Pancreas (tissue), 10 donors: ENCODE measurements around the gene SPATA16. TPM values are rescaled to one million over a fixed set of nuclear protein-coding genes. Genes with fewer than 3 reads are reported as not detected.
"Not testable (repeated sequence)": the region's sequence is repeated elsewhere in the genome, so short reads cannot be mapped to it uniquely, and the experiment has no call there.

Source experiments
- ATAC-seq, 4 donors: fragments of 200-7000 bp; cut with Tn5 transposase; one replicate each; pipeline versions ENCODE4 v1.8.0 to v1.9.1; 2020; ENCODE audit warnings: mild to moderate bottlenecking in 4 of 4, moderate library complexity in 4 of 4
- DNase-seq, 6 donors: peaks; one replicate each; pipeline ENCODE4 v3.0.0-alpha.2; 2020
- FAIRE-seq: peaks from 2 replicates; lab custom pipeline; 2012; peaks lifted over from hg19 to GRCh38; lab: Jason Lieb, UNC
- H3K27ac ChIP-seq, 4 donors: fragments of 200-600 bp; sonication (generic); 1 replicate in 3 of 4; 2 replicates in 1 of 4; pipeline versions ENCODE4 v1.5.0 to v1.8.0; 2020
- H3K27me3 ChIP-seq, 4 donors: fragments of 200-600 bp; one replicate each; pipeline ENCODE4 v1.8.0; 2021
- H3K36me3 ChIP-seq, 3 donors: fragments of 200-600 bp; sonication (generic) in 1 of 3; one replicate each; pipeline versions ENCODE4 v1.5.0 to v1.8.0; 2020 to 2021
- H3K4me1 ChIP-seq, 3 donors: fragments of 200-600 bp; one replicate each; pipeline ENCODE4 v1.8.0; 2021
- H3K4me3 ChIP-seq, 4 donors: fragments of 200-600 bp; sonication (generic) in 2 of 4; one replicate each; pipeline versions ENCODE4 v1.5.0 to v1.8.0; 2020 to 2021
- H3K9me3 ChIP-seq, 4 donors: fragments of 200-600 bp; one replicate each; pipeline ENCODE4 v1.8.0; 2021
- WGBS, 2 donors: extraction: QIAGEN DNeasy Blood & Tissue Kit; methylation state at CpG; one replicate each; pipeline ENCODE4 v1.1.7; 2013; 5-methylcytosine and 5-hydroxymethylcytosine counted together
- intact Hi-C, 3 donors: fragments of 100-400 bp; cut with DNase I; formaldehyde crosslinking; loops; one replicate each; pipeline versions ENCODE4 v1.11.1 to v1.14.2; 2022
- polyA plus RNA-seq, 2 donors: library from polyadenylated mRNA; stranded (reverse); fragments of 200-250 nt; gene quantifications; one replicate each; pipeline ENCODE4 v1.2.3, GENCODE V29; 2013
- total RNA-seq, 6 donors: library from RNA; stranded (reverse); fragmentation: NEBNext Ultra II Directional in 4 of 6; extraction: Animal tissue kit (Norgen Biotek cat#: 25700) in 4 of 6; gene quantifications; one replicate each; pipeline versions ENCODE4 v1.2.1 to v1.2.4, GENCODE V29; 2021 to 2023
- TF ChIP-seq, protein P1 (sequence below), 4 donors: fragments of 200-600 bp; sonication (generic) in 3 of 4; IDR thresholded peaks; one replicate each; pipeline versions ENCODE4 v1.5.0 to v1.8.0; 2021; ENCODE audit warnings: antibody characterized with exemption in 4 of 4
- donor health status: healthy with polysubstance abuse.
- donor health status: DM: no; HTN: no; CAD: no; lungs with moderate emphysema.
- donor health status: DM: no; HTN: no; CAD: no.
- donor health status: control.
- donor health status: control.
- donor health status: Bipolar disorder and iron deficiency.
- donor health status: DM: yes; HTN: yes; CAD: no.
- donor health status: DM: no; HTN: no; CAD: no.
- donor health status: DM: no; HTN: no; CAD: no.
- donor health status: DM: yes; HTN: yes; CAD: no.

SPATA16 gene
- total and polyA plus RNA-seq, 8 donors, result not detected

DNA sequence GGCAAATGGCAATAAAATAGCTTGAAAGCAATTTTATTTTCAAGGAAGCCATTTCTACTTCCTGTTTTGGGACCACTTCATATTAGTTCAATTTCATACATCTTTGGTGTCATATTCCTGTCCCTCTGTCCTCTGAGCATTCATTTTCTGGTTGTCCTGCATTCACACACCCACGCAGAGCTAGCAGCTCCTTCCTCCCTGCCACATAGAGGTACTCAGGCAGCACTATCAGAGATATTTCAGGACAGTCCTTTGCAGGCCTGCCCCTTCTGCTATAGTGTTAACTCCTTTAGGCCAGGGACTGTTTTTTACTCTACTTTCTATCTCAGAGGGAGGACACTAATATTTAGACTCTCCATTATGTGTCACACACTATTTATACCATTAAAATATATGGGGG lies 258.5 kb downstream of the SPATA16 start:
- intact Hi-C loops, result no loop called here
- FAIRE-seq (no peak), ATAC-seq (no peak)

DNA sequence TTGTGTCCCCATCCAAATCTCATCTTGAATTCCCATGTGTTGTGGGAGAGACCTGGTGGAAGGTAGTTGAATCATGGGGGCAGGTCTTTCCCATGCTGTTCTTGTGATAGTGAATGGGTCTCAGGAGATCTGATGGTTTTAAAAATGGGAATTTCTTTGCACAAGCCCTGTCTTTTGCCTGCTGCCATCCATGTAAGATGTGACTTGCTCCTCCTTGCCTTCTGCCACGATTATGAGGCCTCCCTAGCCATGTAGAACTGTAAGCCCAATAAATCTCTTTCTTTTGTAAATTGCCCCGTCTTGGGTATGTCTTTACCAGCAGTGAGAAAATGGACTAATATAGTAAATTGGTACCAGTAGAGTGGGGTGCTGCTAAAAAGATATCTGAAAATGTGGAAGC lies 261.7 kb downstream of the SPATA16 start:
- H3K9me3 ChIP-seq, H3K36me3 ChIP-seq, H3K4me1 ChIP-seq, H3K27ac ChIP-seq, DNase-seq, intact Hi-C loops, ATAC-seq, H3K4me3 ChIP-seq, H3K27me3 ChIP-seq, FAIRE-seq: not testable (repeated sequence)
- 42 to 56% methylated on average over 2 of the region's 2 CpGs for WGBS, 2 donors

More for the DNA sequence above, 258.5 kb downstream of the SPATA16 start:
- Histone ChIP-seq H3K36me3 (no peaks in the 10 kb centered on the region), H3K9me3 (no peaks in the 10 kb centered on the region), H3K4me3 (no peak overlapping the region), H3K27me3 (no peaks in the 10 kb centered on the region), H3K27ac (no peak overlapping the region), H3K4me1 (no peaks in the 10 kb centered on the region)
- no peak for DNase-seq
- 56 to 69% methylated on average over 1 of the region's 1 CpG for WGBS, 2 donors
- TF ChIP-seq, protein P1, sequence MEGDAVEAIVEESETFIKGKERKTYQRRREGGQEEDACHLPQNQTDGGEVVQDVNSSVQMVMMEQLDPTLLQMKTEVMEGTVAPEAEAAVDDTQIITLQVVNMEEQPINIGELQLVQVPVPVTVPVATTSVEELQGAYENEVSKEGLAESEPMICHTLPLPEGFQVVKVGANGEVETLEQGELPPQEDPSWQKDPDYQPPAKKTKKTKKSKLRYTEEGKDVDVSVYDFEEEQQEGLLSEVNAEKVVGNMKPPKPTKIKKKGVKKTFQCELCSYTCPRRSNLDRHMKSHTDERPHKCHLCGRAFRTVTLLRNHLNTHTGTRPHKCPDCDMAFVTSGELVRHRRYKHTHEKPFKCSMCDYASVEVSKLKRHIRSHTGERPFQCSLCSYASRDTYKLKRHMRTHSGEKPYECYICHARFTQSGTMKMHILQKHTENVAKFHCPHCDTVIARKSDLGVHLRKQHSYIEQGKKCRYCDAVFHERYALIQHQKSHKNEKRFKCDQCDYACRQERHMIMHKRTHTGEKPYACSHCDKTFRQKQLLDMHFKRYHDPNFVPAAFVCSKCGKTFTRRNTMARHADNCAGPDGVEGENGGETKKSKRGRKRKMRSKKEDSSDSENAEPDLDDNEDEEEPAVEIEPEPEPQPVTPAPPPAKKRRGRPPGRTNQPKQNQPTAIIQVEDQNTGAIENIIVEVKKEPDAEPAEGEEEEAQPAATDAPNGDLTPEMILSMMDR (IDR thresholded peaks at IDR 0.05), result no peak

DNA sequence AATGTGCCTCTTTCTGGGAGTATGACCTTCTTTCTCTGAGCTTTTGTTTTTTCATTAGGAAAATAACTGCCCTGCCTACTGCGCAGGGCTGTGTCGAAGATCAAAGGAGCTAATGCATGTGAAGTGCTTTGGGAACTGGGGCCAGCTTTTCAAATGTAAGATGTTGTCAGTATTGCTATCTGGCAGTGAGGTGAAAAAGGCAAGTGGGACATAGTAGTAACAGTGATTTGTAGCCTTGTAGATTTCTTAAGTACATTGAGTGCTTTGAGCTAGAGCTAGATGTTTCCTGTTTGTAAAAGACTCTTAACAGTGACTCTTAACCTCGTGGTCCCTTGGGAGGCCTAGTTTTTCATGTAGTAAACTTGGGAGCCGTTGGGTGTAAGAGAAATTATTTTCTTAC lies 264.0 kb downstream of the SPATA16 start:
- DNase-seq (no peak), ATAC-seq (no peak), FAIRE-seq (no peak)
- TF ChIP-seq, protein P1 (IDR thresholded peaks at IDR 0.05), result no peak
- Histone ChIP-seq H3K4me1 (no peaks in the 10 kb centered on the region), H3K36me3 (no peaks in the 10 kb centered on the region), H3K9me3 (no peaks in the 10 kb centered on the region), H3K4me3 (no peak overlapping the region), H3K27ac (no peak overlapping the region), H3K27me3 (no peaks in the 10 kb centered on the region)
- intact Hi-C loops, result no loop called here
- 52 to 57% methylated on average over 4 of the region's 4 CpGs for WGBS, 2 donors

DNA sequence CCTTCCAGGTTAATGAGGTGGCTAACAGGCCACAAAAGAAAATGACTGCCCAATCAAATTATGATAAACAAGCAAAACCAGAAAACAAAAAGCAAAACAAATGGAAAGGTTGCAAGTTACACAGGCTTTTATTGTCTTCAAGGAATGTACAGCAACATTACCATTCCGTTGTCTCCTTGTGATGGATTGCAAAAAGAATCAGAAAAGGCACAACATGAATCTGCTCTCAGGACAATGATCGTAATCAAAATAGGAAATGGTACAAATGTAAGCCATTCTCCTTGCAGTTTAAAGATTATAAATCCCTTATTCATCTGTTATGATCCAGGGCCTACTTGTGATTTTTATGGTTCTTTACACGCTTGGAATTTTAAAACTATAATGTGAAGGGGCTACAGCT lies 264.7 kb downstream of the SPATA16 start:
- Histone ChIP-seq H3K9me3 (no peaks in the 10 kb centered on the region), H3K4me3 (no peak overlapping the region), H3K4me1 (no peaks in the 10 kb centered on the region), H3K27me3 (no peaks in the 10 kb centered on the region), H3K36me3 (no peaks in the 10 kb centered on the region), H3K27ac (no peak overlapping the region)
- ATAC-seq (no peak), DNase-seq (no peak), FAIRE-seq (no peak)
- intact Hi-C loops, result no loop called here
- TF ChIP-seq, protein P1 (IDR thresholded peaks at IDR 0.05), result no peak
- 53 to 57% methylated on average over 3 of the region's 3 CpGs for WGBS, 2 donors

DNA sequence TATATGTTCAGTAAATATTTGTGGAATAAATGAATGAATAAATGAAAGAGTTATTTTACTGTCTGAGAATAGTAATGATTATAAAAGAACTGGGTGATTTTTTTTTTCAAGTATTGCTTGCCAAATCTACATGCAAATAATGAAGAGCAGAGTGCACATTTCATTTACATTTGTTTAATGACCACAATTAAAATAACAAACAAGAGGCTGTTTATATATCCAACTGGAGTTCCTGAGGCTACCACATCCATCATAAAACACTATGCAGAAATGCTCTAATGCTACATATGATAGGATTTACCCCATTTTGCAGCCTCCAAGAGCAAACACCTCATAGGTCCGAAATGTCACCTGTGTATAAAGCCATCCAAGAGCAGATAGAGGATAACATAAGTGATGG lies 266.0 kb downstream of the SPATA16 start:
- DNase-seq (no peak), FAIRE-seq (no peak), ATAC-seq (no peak)
- TF ChIP-seq, protein P1 (IDR thresholded peaks at IDR 0.05), result no peak
- no peak overlapping the region for H3K4me3 ChIP-seq
- no peaks in the 10 kb centered on the region for H3K9me3 ChIP-seq
- no peaks in the 10 kb centered on the region for H3K4me1 ChIP-seq
- 80 to 83% methylated on average over 1 of the region's 1 CpG for WGBS, 2 donors
- no peak overlapping the region for H3K27ac ChIP-seq
- intact Hi-C loops, result no loop called here
- no peaks in the 10 kb centered on the region for H3K27me3 ChIP-seq
- no peaks in the 10 kb centered on the region for H3K36me3 ChIP-seq
